H9 (cell line): ENCODE data around the gene TCTN3. TPM values are rescaled to one million over a fixed set of nuclear protein-coding genes. Genes with fewer than 3 reads are reported as not detected.

Experiments used
- DNase-seq: peaks from one replicate; pipeline ENCODE4 v3.0.0-alpha.2; 2017
- H2AFZ ChIP-seq: one replicate; pipeline ENCODE4 v1.6.1; 2013; ENCODE audit warnings: mild to moderate bottlenecking, low read length, control low read depth, moderate library complexity
- H2AK5ac ChIP-seq: 2 replicates; pipeline ENCODE4 v1.6.1; 2013; ENCODE audit warnings: low read length, control low read depth, mixed read lengths; ENCODE audit not compliant: insufficient read length
- H2BK120ac ChIP-seq: one replicate; pipeline ENCODE4 v1.6.1; 2013; ENCODE audit warnings: low read depth, mild to moderate bottlenecking, low read length, control low read depth, inconsistent platforms; ENCODE audit not compliant: poor library complexity, severe bottlenecking
- H2BK12ac ChIP-seq: 2 replicates; pipeline ENCODE4 v1.6.1; 2013; ENCODE audit warnings: low read length, control low read depth, mixed read lengths, low read depth; ENCODE audit not compliant: insufficient read length
- H2BK15ac ChIP-seq: 2 replicates; pipeline ENCODE4 v1.6.1; 2013; ENCODE audit warnings: low read depth, low read length, control low read depth
- H2BK20ac ChIP-seq: one replicate; pipeline ENCODE4 v1.6.1; 2013; ENCODE audit warnings: low read depth, mild to moderate bottlenecking, low read length, control low read depth, inconsistent platforms; ENCODE audit not compliant: poor library complexity, severe bottlenecking
- H2BK5ac ChIP-seq: 2 replicates; pipeline ENCODE4 v1.6.1; 2013; ENCODE audit warnings: low read length, control low read depth, mixed read lengths; ENCODE audit not compliant: insufficient read length
- H3K14ac ChIP-seq: 2 replicates; pipeline ENCODE4 v1.6.1; 2013; ENCODE audit warnings: low read length, control low read depth; ENCODE audit not compliant: insufficient read depth
- H3K18ac ChIP-seq: 2 replicates; pipeline ENCODE4 v1.6.1; 2013; ENCODE audit warnings: low read depth, mild to moderate bottlenecking, mixed read lengths, low read length, control low read depth; ENCODE audit not compliant: insufficient read length
- H3K23ac ChIP-seq: 2 replicates; pipeline ENCODE4 v1.6.1; 2013; ENCODE audit warnings: low read length, control low read depth, mixed read lengths, low read depth; ENCODE audit not compliant: insufficient read length
- H3K23me2 ChIP-seq: 2 replicates; pipeline ENCODE4 v1.6.1; 2013; ENCODE audit warnings: low read depth, mild to moderate bottlenecking, mixed read lengths, low read length, control low read depth; ENCODE audit not compliant: insufficient read length, poor library complexity, severe bottlenecking
- H3K27ac ChIP-seq: 2 replicates; pipeline ENCODE4 v1.5.1; 2013; ENCODE audit warnings: low read length, control low read depth, mixed read lengths, low read depth; ENCODE audit not compliant: insufficient read length
- H3K27me3 ChIP-seq: 2 replicates; pipeline ENCODE4 v1.6.1; 2013; ENCODE audit warnings: low read length, control low read depth, inconsistent platforms; ENCODE audit not compliant: insufficient read depth
- H3K4ac ChIP-seq: 2 replicates; pipeline ENCODE4 v1.6.1; 2013; ENCODE audit warnings: low read depth, mild to moderate bottlenecking, control low read depth, inconsistent platforms, low read length, moderate library complexity
- H3K4me1 ChIP-seq: 2 replicates; pipeline ENCODE4 v1.6.1; 2013; ENCODE audit warnings: low read length, control low read depth, inconsistent platforms; ENCODE audit not compliant: insufficient read depth
- H3K4me2 ChIP-seq: 2 replicates; pipeline ENCODE4 v1.6.1; 2013; ENCODE audit warnings: low read length, control low read depth, mixed read lengths; ENCODE audit not compliant: insufficient read length, insufficient read depth
- H3K56ac ChIP-seq: 2 replicates; pipeline ENCODE4 v1.6.1; 2013; ENCODE audit warnings: low read depth, mild to moderate bottlenecking, mixed read lengths, low read length, control low read depth; ENCODE audit not compliant: insufficient read length
- H3K79me1 ChIP-seq: 2 replicates; pipeline ENCODE4 v1.6.1; 2013; ENCODE audit warnings: low read depth, mild to moderate bottlenecking, moderate library complexity, low read length, control low read depth, inconsistent platforms; ENCODE audit not compliant: insufficient read depth, poor library complexity, severe bottlenecking
- H3K79me2 ChIP-seq: 2 replicates; pipeline ENCODE4 v1.6.1; 2013; ENCODE audit warnings: low read length, control low read depth, inconsistent platforms; ENCODE audit not compliant: insufficient read depth
- H3K9ac ChIP-seq: 2 replicates; pipeline ENCODE4 v1.6.1; 2013; ENCODE audit warnings: low read length, control low read depth, mixed read lengths; ENCODE audit not compliant: insufficient read length; ENCODE audit errors: extremely low read depth
- H3K9me3 ChIP-seq: one replicate; pipeline ENCODE4 v1.6.1; 2013; ENCODE audit warnings: low read depth, low read length, inconsistent platforms; ENCODE audit not compliant: control insufficient read depth
- H3T11ph ChIP-seq: one replicate; pipeline ENCODE4 v1.6.1; 2013; ENCODE audit warnings: mild to moderate bottlenecking, low read length, control low read depth, inconsistent platforms
- H4K20me1 ChIP-seq: one replicate; pipeline ENCODE4 v1.6.1; 2013; ENCODE audit not compliant: control insufficient read depth, insufficient read length, insufficient read depth
- H4K5ac ChIP-seq: 2 replicates; pipeline ENCODE4 v1.6.1; 2013; ENCODE audit warnings: low read depth, mild to moderate bottlenecking, mixed read lengths, low read length, control low read depth; ENCODE audit not compliant: insufficient read length
- H4K8ac ChIP-seq: replicated peaks from 2 replicates; pipeline ENCODE4 v1.6.1; 2013; ENCODE audit warnings: low read length, control low read depth, mixed read lengths, low read depth; ENCODE audit not compliant: insufficient read length
- H4K91ac ChIP-seq: 2 replicates; pipeline ENCODE4 v1.6.1; 2013; ENCODE audit warnings: low read depth, mild to moderate bottlenecking, moderate library complexity, mixed read lengths, low read length, control low read depth; ENCODE audit not compliant: insufficient read length
- H3K27ac Mint-ChIP-seq, 3 experiments: 2 replicates in 2 of 3; 3 replicates in 1 of 3; pipeline ENCODE4 v1.8.0; 2020 to 2021; ENCODE audit warnings: mixed read lengths in 3 of 3, mild to moderate bottlenecking in 1 of 3, moderate library complexity in 1 of 3
- H3K27me3 Mint-ChIP-seq: 2 replicates; pipeline ENCODE4 v1.8.0; 2021; ENCODE audit warnings: low read depth, mild to moderate bottlenecking, moderate library complexity, mixed read lengths
- H3K36me3 Mint-ChIP-seq, 3 experiments: 2 replicates in 2 of 3; 3 replicates in 1 of 3; pipeline ENCODE4 v1.8.0; 2020 to 2021; ENCODE audit warnings: low read depth in 3 of 3, mixed read lengths in 3 of 3; ENCODE audit not compliant: insufficient read depth in 1 of 3
- H3K4me1 Mint-ChIP-seq, 2 experiments: 2 replicates each; pipeline ENCODE4 v1.8.0; 2020; ENCODE audit warnings: mixed read lengths in 2 of 2
- H3K4me3 Mint-ChIP-seq, 2 experiments: 2 replicates in 1 of 2; 3 replicates in 1 of 2; pipeline ENCODE4 v1.8.0; 2020 to 2021; ENCODE audit warnings: mild to moderate bottlenecking in 2 of 2, mixed read lengths in 2 of 2, moderate library complexity in 1 of 2
- H3K9me3 Mint-ChIP-seq, 2 experiments: 2 replicates in 1 of 2; 3 replicates in 1 of 2; pipeline ENCODE4 v1.8.0; 2020; ENCODE audit warnings: mild to moderate bottlenecking in 2 of 2, mixed read lengths in 2 of 2, moderate library complexity in 1 of 2
- WGBS: extraction: QIAGEN DNeasy Blood & Tissue Kit; methylation state at CpG from one replicate; pipeline ENCODE4 v1.1.7; 2013; ENCODE audit warnings: missing lambda C conversion rate, low lambda C conversion rate, mixed read lengths; ENCODE audit not compliant: insufficient read length; ENCODE audit errors: extremely low coverage; 5-methylcytosine and 5-hydroxymethylcytosine counted together
- total RNA-seq: library from RNA; stranded (reverse); gene quantifications from 2 replicates; pipeline ENCODE4 v1.2.1, GENCODE V29; 2021
- TF ChIP-seq, protein P1 (sequence below): fragments of 200-600 bp; sonication (generic); conservative IDR thresholded peaks from 3 replicates; pipeline ENCODE4 v1.8.0; 2021; ENCODE audit warnings: antibody characterized with exemption, mild to moderate bottlenecking

Gene TCTN3
- total RNA-seq, 1 experiment from 2014 or later: 37.3 TPM

- Histone ChIP-seq H4K20me1 (no peaks in the 10 kb centered on the region), H4K8ac (no peak overlapping the region), H4K91ac (no peak overlapping the region), H3K4me2 (peak overlapping the region; percentile 98), H3K27me3 (no peaks in the 10 kb centered on the region), H3K4me1 (no peaks in the 10 kb centered on the region; the same call in 1 of the 2 replicates), H2BK15ac (no peak overlapping the region), H3K23me2 (peaks cover 8% of the 10 kb centered on the region), H3T11ph (no peak overlapping the region), H2BK5ac (no peak overlapping the region), H2BK120ac (no peak overlapping the region), H2BK20ac (no peak overlapping the region), H3K14ac (peak overlapping the region; percentile 43), H2BK12ac (no peak overlapping the region), H3K27ac (no peak overlapping the region), H3K23ac (peak overlapping the region; percentile 40), H3K79me2 (peaks cover 3% of the 10 kb centered on the region; the same call in 1 of the 2 replicates), H3K18ac (no peak overlapping the region), H3K9ac (peak overlapping the region; percentile 76), H3K4ac (no peak overlapping the region), H3K9me3 (no peaks in the 10 kb centered on the region), H2AFZ (no peak overlapping the region), H3K56ac (no peak overlapping the region), H2AK5ac (no peak overlapping the region), H3K79me1 (no peaks in the 10 kb centered on the region), H4K5ac (no peak overlapping the region)
- TF ChIP-seq, protein P1, sequence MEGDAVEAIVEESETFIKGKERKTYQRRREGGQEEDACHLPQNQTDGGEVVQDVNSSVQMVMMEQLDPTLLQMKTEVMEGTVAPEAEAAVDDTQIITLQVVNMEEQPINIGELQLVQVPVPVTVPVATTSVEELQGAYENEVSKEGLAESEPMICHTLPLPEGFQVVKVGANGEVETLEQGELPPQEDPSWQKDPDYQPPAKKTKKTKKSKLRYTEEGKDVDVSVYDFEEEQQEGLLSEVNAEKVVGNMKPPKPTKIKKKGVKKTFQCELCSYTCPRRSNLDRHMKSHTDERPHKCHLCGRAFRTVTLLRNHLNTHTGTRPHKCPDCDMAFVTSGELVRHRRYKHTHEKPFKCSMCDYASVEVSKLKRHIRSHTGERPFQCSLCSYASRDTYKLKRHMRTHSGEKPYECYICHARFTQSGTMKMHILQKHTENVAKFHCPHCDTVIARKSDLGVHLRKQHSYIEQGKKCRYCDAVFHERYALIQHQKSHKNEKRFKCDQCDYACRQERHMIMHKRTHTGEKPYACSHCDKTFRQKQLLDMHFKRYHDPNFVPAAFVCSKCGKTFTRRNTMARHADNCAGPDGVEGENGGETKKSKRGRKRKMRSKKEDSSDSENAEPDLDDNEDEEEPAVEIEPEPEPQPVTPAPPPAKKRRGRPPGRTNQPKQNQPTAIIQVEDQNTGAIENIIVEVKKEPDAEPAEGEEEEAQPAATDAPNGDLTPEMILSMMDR: no peak
- WGBS: no CpG with 5 or more reads among the region's 23 CpGs
- H3K9me3 Mint-ChIP-seq: peaks cover 6 to 9% of the 10 kb centered on the region in 2 experiments
- no peaks in the 10 kb centered on the region; the same call in 1 of the 2 replicates for H3K27me3 Mint-ChIP-seq
- peak overlapping the region; percentile 95 to 100 for H3K4me3 Mint-ChIP-seq
- H3K36me3 Mint-ChIP-seq: peaks cover 28 to 31% (median 30%) of the 10 kb centered on the region in 3 experiments
- H3K4me1 Mint-ChIP-seq: peaks cover 14 to 18% of the 10 kb centered on the region in 2 experiments
- DNase-seq: no peak
- H3K27ac Mint-ChIP-seq: peak overlapping the region in 2 of 3 experiments; percentile 7 to 19; a peak in 4 of 7 replicates
Observed at GRCh38 chr10:95655571-95656290, 38.0 kb downstream of the TCTN3 start.
